HG03095 (cell line): ENCODE measurements around the gene SYTL2.
"Not testable (repeated sequence)": the region's sequence is repeated elsewhere in the genome, so short reads cannot be mapped to it uniquely, and the experiment has no call there.

Source experiments
- ATAC-seq: cut with Tn5 transposase; IDR thresholded peaks from one replicate; pipeline ENCODE4 v1.9.1; 2021; ENCODE audit warnings: moderate library complexity; ENCODE audit not compliant: unreplicated experiment

SYTL2 gene

GRCh38 chr11:85663753-85664614 lies 147.0 kb downstream of the SYTL2 start:
- peak; percentile 60 for ATAC-seq

DNA sequence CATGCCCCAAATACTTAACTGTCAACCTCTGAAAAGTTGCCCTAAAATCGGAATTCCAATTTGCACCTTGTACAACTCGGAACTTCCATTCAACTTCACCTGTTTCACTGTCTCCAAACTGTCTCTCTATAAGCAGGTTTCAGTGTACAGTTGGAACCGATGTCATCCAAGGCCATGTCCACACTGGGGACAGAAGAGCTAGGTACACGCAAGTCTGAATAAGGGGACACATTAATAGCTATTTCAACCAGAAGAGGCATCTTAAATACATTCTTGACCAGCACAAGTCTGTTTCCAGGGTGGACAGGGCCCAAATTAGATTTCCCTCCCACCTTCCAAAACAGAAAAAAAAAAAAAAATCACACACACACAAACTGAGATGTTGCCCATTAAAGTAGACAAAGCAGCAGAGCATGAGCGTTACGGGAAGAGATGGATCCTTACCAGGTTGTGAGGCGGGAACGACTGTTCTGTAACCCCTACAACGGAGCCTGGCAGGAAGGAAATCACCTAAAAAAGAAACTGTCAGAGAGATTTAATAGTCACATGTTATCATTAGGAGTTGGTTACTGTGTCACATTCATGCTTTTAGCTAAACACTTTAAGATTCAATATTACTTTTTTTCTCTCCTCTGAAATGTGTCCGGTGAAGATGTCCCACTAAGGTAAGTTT lies 147.7 kb downstream of the SYTL2 start:
- ATAC-seq, result no peak

GRCh38 chr11:85661972-85662664 lies 148.8 kb downstream of the SYTL2 start:
- no peak for ATAC-seq

DNA sequence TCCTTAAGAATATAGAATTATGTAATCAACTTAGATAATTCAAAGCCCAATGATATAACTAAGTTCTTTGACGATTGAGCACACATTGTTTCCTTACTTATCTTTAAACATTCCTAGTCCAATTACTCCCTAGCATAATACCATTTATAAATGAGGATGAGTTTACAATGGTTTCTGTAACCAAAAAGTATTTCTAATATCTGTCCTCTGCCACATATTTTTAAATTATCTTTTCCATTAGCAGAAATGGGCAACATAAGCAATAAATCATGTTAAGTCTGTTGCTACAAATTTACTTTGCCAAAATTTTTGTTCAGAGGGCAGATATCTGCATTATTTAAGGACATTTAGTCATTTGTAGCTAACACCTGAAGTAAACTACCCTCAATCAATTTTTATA lies 152.8 kb downstream of the SYTL2 start:
- no peak for ATAC-seq

DNA sequence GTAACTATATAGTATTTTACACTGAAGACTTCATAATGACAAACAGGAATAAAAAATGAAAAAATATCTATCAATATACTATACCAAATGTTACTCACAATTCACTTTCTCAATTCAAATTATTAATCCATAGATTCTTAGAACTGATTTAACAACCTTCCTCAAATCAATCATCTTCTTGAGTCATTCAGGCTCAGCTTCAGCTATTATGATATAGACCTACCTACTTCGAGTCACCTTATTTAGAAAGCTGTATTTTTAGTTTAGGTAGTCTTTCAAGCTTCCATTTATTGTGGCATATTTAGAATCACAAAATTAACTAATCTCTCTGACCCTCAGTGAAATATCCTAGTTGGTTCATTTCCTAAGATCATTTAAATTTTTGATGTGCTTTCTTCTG lies 154.2 kb downstream of the SYTL2 start:
- ATAC-seq, result no peak

DNA sequence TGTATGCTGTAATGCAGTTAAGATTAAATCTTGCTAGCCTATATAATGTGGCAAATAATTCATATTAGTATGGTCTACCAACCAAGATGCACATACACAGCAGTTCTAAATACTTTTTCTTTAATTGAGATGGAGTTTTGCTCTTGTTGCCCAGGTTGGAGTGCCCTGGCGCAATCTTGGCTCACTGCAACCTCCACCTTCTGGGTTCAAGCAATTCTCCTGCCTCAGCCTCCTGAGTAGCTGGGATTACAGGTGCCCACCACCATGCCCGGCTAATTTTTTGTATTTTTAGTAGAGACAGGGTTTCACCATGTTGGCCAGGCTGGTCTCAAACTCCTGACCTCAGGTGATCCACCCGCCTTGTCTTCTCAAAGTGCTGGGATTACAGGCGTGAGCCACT lies 156.6 kb downstream of the SYTL2 start:
- ATAC-seq, result not testable (repeated sequence)

DNA sequence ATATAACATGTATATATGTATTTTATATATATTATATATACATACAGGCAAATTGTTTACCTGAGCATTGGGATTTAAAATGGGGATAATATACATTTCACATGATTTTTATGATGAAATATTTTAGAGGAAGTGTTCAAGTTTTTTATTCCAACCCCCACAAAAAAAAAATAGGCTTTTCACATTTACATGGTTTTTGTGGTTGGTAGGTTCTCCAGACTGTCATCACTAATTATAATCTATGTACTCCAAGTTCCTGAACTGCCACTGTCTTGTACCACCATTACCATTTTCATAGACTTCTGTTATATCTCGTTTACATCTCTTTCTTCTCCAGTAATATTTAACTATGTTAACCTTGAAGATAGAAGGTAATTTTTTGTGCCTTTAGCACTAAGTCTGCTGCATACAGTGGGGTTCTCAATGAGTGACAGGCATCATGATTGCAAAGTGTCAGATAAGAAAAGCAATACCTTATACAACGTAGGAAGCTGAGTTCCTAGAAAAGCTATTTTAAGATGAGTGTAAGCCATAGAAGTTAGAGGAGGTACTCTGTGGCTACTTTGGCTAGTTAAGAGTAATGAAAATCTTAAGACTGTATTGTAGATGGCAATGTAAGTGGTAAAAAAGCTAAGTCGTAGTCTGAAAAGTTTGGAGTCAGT lies 158.0 kb downstream of the SYTL2 start:
- ATAC-seq, result no peak

GRCh38 chr11:85651118-85651517 lies 159.8 kb downstream of the SYTL2 start:
- ATAC-seq, result no peak

DNA sequence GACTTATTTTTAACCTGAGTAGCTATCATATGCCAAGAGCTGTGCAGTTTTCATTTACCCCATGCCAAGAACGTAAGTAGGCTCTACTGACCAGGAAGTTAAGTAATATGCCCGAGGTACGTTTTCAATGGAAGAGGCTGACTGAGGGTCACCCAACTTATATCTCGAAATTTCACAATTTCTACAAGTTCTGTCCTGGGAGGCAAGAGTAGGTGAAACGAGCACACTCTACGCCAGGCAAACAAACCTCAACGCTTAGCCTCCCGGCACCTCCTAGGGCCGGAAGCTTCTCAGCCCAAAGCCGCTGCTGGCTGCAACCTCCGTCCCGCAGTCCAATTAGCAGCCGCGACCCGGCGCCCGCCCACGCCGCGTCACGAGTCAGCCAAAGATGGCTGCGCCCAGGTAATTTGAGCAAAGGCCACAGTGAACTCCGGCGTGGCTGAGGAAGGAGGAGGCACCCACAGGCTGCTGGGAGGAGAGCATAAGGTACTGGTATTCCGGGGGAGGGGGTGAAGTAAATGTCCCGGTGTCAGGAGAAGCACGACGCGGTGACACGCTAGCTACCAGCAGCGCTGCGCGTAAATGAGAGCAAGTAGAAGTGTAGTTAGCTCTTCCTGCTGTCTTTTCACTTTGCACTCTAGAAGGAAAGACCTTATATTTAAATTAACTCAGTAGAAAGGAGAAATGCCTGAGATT lies 163.2 kb downstream of the SYTL2 start, which contains the start of gene TMEM126A:
Gene TMEM126A (plus strand): TSS at position 364 of the 696 bp plus-strand sequence. CDS start 2,289 bp downstream, outside the sequence.
- peak; percentile 100 for ATAC-seq

DNA sequence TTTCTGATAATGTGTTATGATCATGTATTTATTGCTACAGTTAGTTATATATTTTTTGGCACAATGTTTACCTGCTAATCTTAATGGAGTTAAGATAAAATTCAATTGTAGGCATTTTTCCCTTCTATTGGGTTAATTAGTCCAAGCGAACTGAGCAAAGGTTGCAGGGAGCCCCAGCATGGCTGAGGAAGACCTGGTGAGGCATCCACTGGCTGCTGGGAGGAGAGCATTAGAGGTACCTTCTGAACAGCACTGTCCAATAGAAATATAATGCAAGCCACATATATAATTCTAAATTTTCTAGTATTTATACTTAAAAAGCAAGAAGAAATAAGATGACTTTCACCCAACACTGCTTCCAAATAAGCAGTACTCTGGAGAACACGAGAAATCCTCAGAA lies 163.9 kb downstream of the SYTL2 start:
- ATAC-seq, result peak; percentile 8
